ENCODE data around the gene PLB1. TPM values are rescaled to one million over a fixed set of nuclear protein-coding genes. Genes with fewer than 3 reads are reported as not detected.

The PLB1 gene
- total RNA-seq, 1 donor from 2014 or later = 3.3 TPM

- ATAC-seq (no peak), DNase-seq (no peak)
- intact Hi-C loops (cut with micrococcal nuclease) = no loop called here
These were observed 29.6 kb downstream of the PLB1 start for GRCh38 chr2:28525481-28525880.

DNA sequence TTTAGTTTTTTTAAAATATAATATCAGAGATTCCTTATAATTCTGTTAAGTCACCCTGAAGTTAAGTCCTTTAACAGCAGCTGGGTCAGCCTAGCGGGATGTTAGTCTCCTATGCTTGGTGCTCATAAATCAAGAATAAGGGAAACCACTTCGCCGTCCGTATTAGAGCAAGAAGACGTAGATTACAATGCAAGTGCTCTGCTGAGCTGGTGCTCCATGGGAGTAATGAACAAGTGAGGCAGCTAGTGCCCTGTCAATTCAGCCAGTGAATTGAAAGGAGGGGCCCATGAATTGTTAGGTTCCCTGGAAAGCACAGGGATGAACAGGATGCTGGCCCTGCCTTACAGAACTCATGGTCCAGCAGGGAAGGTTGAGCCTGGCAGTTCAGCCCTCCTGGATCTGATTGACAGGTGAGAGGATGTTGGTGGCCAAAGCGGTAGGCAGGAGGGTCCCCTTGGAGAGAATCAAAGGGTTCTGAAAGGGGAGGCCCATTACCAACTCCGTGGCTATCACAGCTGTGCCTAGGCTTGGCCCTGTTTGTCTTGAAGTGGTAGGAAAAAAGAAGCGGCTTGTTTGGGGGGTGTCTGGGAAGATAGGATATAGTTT lies 30.8 kb downstream of the PLB1 start:
- DNase-seq (no peak), ATAC-seq (no peak)
- intact Hi-C loops (cut with micrococcal nuclease) = no loop called here

DNA sequence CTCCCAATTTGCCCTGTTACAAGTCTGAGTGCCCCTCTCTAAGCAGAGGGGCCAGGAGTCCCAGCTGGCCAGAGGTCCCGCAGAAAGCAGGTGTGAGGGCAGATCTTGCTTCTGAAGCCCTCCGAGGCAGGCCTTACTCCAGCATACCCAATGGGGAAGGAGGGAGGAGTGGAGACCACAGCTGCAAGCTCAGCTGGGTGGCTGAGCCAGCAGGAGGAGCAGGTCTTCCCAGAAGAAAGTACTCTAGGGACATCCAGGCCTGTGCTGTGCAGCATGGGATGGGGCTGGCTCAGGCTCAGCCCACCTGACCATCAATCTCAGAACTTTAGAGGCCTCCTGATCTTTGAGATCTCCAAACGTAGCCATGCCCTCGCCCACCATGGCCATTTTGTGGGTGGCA lies 31.3 kb downstream of the PLB1 start:
- ATAC-seq (peak; percentile 45), DNase-seq (no peak)
- intact Hi-C loops (cut with micrococcal nuclease) = no loop called here

- peak; percentile 97 for ATAC-seq
- intact Hi-C loops (cut with micrococcal nuclease) = no loop called here
- DNase-seq = peak; percentile 87
These were observed 32.3 kb downstream of the PLB1 start for GRCh38 chr2:28528206-28528605.

DNA sequence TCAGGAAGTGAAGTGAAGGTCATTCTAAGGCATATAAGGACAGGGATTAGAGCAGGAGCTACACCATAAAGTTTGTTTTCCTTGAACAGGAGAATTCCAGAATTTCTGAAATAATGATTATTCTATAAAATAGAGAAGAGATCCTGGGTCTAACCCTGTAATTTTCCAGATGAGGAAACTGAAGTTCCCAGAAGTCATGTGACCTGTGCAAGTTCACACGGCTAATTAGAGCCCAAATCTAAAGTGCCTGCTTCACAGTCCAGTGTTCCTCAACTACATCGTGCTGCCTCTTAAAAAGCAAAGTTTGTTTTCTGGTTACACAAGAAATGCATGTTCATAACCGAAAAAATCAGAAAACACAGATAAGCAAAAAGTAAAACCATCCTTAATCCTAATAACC lies 34.9 kb downstream of the PLB1 start:
- DNase-seq = no peak

DNA sequence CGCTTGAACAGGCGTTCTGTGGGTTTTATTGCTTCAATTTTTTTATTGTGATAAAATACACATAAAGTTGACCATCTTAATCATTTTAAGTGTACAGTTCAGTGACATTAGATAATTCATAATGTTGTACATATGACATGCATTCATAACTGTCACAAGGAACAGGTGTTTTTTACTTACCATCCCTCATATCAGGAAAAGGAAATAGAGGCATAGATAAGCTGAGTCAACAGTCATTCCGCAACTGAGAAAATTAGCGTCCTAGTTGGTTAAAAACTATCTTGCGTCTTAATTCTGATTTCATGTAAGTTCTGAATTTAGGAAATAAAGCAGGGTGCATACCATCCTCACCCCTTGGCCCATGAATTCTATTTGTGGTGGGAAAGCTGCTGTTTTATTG lies 36.5 kb downstream of the PLB1 start:
- DNase-seq (no peak), ATAC-seq (no peak)
- intact Hi-C loops (cut with micrococcal nuclease) = no loop called here

More for the DNA sequence above, 34.9 kb downstream of the PLB1 start:
- no peak for ATAC-seq
- intact Hi-C loops (cut with micrococcal nuclease) = no loop called here

DNA sequence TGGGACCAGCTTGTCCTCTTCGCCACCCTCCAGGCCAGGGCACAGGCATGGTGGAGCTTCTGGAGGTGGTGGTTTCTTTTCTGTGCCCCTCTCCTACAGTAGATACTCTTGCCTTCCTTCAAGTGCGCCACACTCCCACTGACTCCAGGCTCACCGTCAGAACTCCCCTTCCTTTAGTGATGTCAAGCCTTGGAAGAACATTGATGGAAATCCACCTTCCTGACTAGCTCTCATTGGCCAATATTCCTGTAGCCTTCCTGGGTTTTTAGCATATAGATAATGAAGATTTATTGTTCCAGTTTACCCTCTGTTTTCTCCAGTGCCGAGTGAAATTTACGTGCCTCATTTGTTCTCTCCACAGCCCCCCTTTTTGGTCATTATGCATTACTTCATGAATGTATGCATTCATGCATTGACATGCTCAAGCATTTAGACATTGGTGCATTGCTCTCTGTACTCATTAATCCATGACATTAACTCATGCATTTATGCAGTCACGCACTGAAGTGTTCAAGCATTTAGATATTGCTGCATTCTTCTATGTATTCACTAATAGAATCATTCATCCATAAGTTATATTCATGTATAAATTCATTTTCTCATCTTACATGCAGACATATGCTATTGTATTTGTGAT lies 37.3 kb downstream of the PLB1 start:
- DNase-seq (no peak), ATAC-seq (no peak)
- intact Hi-C loops (cut with micrococcal nuclease) = no loop called here

DNA sequence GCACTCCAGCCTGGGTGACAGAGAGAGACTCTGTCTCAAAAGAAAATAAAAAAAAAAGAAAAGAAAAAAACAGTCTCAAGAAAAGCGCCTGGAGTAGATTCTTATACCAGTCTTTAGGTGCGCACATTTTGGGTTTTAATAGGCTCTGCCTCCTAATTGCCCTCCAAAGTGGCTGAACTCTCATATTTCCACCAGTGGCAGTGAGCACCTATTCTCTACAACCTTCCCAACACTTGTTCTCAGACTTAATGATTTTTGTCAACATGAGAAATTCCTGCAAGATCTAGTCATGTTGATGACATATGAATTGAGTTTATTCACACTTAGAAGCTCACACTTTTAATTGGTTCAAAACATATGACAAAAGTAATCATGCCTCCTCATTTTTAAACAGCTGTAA lies 39.0 kb downstream of the PLB1 start:
- DNase-seq (no peak), ATAC-seq (no peak)
- intact Hi-C loops (cut with micrococcal nuclease) = no loop called here

DNA sequence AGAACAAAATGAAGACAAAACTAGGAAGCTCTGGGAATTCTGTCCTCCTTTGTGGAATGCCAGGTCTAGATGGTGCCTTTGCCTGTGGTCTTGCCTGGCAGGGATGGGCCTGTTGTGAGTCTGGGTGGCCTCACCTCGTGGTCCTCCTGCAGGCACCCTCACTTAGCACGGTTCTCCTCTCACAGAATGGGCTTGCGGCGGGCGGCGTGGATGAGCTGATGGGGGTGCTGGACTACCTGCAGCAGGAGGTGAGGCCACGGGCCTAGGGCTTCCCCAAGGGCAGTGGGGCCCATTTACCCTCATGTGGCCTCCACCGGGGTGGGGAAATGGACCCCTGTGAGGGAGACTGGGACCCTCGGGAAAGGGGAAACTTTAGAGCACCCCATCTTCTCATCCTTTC lies 42.3 kb downstream of the PLB1 start:
- intact Hi-C loops (cut with micrococcal nuclease) = no loop called here
- no peak for DNase-seq
- ATAC-seq = no peak

DNA sequence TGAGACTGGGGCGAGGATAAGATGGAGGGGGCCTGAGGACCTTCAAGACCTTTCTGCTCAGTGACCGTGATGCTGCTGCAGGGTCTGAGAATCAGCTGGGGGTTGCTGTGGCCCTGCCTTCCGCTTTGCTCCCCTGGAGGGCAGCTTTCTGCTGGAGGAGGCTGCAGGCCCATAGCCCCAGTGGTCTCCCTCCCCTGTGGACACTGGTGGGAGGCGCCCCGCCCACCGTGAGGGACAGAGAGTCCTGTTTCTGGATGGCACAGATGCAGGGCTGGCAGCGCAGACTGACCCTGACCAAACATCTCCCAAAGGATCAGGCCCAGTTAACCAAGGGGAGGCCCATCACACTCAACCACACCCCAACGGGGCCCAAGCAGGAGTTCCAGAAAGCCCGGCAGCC lies 42.8 kb downstream of the PLB1 start:
- ATAC-seq = no peak

GRCh38 chr2:28539118-28539541 lies 43.3 kb downstream of the PLB1 start:
- intact Hi-C loops (cut with micrococcal nuclease) = no loop called here
- DNase-seq (no peak), ATAC-seq (no peak)

More for the DNA sequence above, 42.8 kb downstream of the PLB1 start:
- intact Hi-C loops (cut with micrococcal nuclease) = no loop called here
- no peak for DNase-seq

DNA sequence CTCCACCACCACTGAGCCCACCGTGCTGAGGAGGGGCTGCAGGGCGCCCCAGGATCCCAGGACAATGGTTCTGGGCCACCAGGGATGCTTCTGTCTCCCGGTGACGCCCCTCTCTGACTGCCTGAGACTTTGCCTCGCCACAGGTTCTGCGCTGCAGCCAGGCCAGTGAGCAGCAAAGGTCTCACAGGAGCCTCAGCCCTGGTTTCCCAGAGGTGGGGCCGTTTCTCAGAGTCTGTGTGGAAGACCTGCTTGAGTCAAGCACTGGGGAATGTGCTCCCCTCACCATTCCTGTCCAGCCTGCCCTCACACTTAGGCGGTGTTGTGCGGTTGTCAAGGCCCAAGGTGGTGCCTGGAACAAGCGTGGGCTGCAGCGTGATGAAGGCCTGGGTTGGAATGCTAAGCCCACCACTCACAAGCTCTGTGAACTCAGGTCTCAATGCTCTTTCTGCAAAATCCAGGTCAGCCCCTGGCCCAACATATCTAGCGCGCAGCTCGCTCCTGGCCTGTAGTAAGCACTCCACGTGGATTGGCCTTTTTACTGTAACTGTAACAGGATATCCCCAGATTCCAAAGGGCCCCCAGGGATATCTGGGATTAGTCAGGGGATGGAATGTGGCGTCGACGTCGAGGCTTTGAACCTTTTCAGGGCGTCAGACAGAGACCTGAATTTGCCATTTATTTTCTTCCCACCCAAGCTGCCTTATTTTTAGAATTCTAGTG lies 47.6 kb downstream of the PLB1 start:
- DNase-seq = no peak
- intact Hi-C loops (cut with micrococcal nuclease) = no loop called here
- ATAC-seq = no peak

- DNase-seq (no peak), ATAC-seq (no peak)
- intact Hi-C loops (cut with micrococcal nuclease) = no loop called here
These were observed 48.1 kb downstream of the PLB1 start for GRCh38 chr2:28544036-28544346.

- DNase-seq = no peak
- intact Hi-C loops (cut with micrococcal nuclease) = no loop called here
- no peak for ATAC-seq
These were observed 48.6 kb downstream of the PLB1 start for GRCh38 chr2:28544405-28544921.

DNA sequence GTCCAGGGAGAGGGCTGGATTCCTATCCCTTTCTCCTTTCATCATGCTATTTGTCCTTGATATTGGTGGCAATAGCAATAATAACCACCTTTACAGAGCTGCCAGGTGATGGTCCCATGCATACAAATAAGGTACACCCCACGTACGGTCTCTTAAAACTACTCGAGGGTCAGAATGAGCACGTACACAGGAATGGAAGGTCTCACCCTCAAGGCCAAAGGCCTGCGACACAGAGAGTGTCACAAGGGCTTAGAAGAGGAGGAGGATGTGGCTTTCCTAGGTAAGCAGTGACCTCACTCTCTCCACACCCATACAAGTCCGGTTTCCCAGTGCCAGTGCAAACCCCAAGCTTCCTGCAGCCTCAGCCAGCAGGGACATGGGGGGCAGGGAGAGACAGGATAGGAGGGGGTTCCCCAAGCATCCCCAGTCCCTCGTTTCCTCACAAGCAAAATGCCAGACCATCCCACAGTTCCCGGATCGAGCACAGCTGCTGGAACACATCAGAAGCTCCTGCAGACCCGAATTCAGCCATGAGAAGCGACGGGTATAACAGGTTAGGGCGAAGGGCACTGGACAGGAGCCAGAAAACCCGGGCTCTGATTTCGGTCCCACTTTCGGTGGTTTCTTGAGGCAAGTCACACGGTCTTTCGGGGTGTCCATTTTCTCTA lies 49.2 kb downstream of the PLB1 start:
- intact Hi-C loops (cut with micrococcal nuclease) = no loop called here
- DNase-seq (no peak), ATAC-seq (no peak)

DNA sequence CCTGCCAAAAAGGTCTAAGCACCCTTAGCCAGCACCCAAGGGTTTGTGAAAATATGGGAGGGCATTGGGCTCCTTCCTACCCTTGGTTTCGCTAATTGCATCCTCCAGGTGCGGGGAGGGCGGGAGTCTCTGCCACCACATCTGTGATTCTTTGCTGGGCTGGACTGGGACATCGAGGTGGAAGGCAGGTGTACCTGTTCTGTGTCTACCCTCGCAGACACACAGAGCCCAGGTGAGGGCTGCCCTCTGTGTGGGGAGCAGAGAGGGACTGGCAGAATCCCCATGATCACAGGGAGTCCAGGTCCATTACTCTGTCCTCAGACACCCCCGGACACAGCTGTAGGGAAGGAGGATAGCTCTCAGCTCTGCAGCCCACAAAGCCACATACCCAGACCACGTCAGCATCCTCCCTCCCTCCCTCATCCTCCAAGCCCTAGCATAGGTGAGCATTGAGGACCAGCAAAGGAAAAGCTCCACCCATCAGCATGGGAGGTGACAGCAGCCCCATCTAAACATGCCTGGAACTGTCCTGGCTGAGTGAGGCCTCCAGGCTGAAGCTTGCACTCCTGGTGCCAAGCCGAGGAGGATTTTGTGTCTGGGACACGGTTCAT lies 49.8 kb downstream of the PLB1 start:
- intact Hi-C loops (cut with micrococcal nuclease) = no loop called here
- no peak for DNase-seq
- no peak for ATAC-seq

GRCh38 chr2:28546242-28546641 lies 50.4 kb downstream of the PLB1 start:
- ATAC-seq (no peak), DNase-seq (no peak)
- intact Hi-C loops (cut with micrococcal nuclease) = no loop called here

GRCh38 chr2:28547223-28547860 lies 51.5 kb downstream of the PLB1 start:
- DNase-seq (no peak), ATAC-seq (no peak)
- intact Hi-C loops (cut with micrococcal nuclease) = no loop called here

GRCh38 chr2:28547906-28548600 lies 52.2 kb downstream of the PLB1 start:
- no peak for ATAC-seq
- intact Hi-C loops (cut with micrococcal nuclease) = no loop called here

More at GRCh38 chr2:28547906-28548600, 52.2 kb downstream of the PLB1 start:
- no peak for DNase-seq
